Activated T-helper 2 cell treated with anti-CD3 and anti-CD28 coated beads, Interferon-gamma antibody, Interleukin-2, Interleukin-4, amounts not matched to agents 10 μg/mL and 5 μg/mL and 100 μg/mL, durations not matched to agents 14 hours and 24 hours and 36 hours (primary cell): ENCODE measurements around the gene AHR. TPM values are rescaled to one million over a fixed set of nuclear protein-coding genes. Genes with fewer than 3 reads are reported as not detected.

ENCODE experiments used
- DNase-seq: peaks from one replicate; pipeline ENCODE4 v3.0.0; 2021; ENCODE audit warnings: low spot score
- H3K27ac Mint-ChIP-seq: one replicate; pipeline ENCODE4 v1.8.0; 2021; ENCODE audit warnings: mixed read lengths
- H3K27me3 Mint-ChIP-seq: one replicate; pipeline ENCODE4 v1.8.0; 2021; ENCODE audit warnings: low read depth, mixed read lengths
- H3K36me3 Mint-ChIP-seq: one replicate; pipeline ENCODE4 v1.8.0; 2021; ENCODE audit warnings: low read depth, mixed read lengths
- H3K4me1 Mint-ChIP-seq: one replicate; pipeline ENCODE4 v1.8.0; 2021; ENCODE audit warnings: low read depth, mixed read lengths
- H3K4me3 Mint-ChIP-seq: one replicate; pipeline ENCODE4 v1.8.0; 2021; ENCODE audit warnings: low read depth, mild to moderate bottlenecking, moderate library complexity, mixed read lengths
- H3K9me3 Mint-ChIP-seq: one replicate; pipeline ENCODE4 v1.8.0; 2021; ENCODE audit warnings: mixed read lengths
- intact Hi-C: fragments of 100-400 bp; cut with micrococcal nuclease; formaldehyde crosslinking; loops from one replicate; pipeline ENCODE4 v1.15.1; 2023
- total RNA-seq: library from RNA; stranded (reverse); gene quantifications from 2 replicates; pipeline ENCODE4 v1.2.3, GENCODE V29; 2022

The AHR gene
- 34.3 and 37.2 TPM in 2 replicates for total RNA-seq

DNA sequence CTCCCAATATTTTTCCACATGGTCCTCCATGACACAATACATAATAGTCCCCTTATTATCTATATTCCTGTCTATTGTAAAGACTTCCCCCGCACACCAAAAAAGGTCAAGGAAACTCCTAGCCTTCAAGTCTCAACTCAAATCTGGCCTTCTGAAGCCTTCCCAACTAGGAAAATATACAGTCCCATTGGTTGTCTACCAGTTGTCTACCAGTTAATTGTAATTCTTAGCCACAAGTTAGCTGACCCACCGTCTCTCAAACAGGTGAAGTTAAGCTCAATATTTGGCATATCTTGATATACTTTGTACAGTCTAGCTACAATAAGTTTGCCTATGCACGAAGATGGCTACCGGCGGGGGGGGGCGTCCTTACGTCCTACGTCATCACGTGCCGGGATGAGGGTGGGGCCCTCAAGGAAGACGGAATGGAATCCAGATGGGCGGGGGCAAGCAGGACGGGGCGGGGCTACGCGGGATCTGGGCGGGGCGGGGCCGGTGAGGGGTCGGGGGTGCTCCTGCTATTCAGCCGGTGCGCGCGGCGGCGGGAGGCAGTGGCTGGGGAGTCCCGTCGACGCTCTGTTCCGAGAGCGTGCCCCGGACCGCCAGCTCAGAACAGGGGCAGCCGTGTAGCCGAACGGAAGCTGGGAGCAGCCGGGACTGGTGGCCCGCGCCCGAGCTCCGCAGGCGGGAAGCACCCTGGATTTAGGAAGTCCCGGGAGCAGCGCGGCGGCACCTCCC is at the start of gene AHR:
TSS of gene AHR (plus strand) at position 551 of the 738 bp plus-strand sequence. CDS start 613 bp downstream, outside the sequence.
- DNase-seq: peak; percentile 67
- H3K36me3 Mint-ChIP-seq: peaks cover 17% of the 10 kb centered on the region
- peak within 1 kb of the TSS; percentile 96 for H3K4me3 Mint-ChIP-seq
- H3K9me3 Mint-ChIP-seq: peaks cover 14% of the 10 kb centered on the region
- peak within 1 kb of the TSS; percentile 95 for H3K27ac Mint-ChIP-seq
- intact Hi-C loops: loop anchor here (1.0 to 5.0 kb wide), 8 partner anchors 23 to 651 kb away; partner anchors contain the start of genes ANKMY2 and BZW2
- H3K4me1 Mint-ChIP-seq: peaks cover 23% of the 10 kb centered on the region
- peaks cover 2% of the 10 kb centered on the region for H3K27me3 Mint-ChIP-seq

DNA sequence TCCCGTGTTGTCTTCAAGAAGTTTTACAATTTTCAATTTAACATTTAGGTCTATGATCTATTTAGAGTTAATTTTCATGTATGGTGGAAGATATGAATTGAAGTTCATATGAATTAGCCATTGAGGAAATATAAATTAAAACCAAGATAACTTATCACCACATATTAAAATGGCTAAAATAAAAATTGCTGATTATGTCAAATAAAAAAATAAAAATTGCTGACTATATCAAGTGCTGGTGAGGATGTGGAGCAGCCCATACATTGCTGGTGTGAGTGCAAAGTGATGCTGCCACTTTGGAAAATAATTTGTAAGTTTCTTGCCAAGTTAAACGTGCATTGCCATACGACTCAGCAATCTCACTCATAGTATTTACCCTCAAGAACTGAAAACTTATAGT is 44.6 kb upstream of the AHR start:
- H3K27ac Mint-ChIP-seq: no peak overlapping the region

DNA sequence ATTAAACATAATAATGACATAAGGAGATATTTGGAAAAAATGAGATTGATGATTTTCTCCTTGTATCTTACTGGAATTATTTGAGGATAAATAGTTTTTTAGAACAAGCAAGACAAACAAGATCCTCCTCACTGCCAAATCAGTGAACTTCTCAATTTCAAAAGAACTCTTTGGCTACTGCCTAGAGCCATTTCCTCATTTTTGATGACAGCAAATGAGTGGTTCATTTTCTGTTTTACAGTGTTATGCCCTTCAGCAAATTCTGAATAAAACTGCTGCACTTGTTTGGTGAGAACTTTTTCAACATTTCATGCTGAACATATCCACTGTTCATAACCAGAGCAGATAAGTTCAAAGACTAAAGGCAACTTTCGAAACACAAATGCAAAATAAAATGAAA is 42.5 kb upstream of the AHR start:
- no peak for DNase-seq
- Mint-ChIP-seq H3K27ac (no peak overlapping the region), H3K9me3 (peaks cover 21% of the 10 kb centered on the region), H3K4me1 (peaks cover 15% of the 10 kb centered on the region), H3K36me3 (no peaks in the 10 kb centered on the region), H3K27me3 (no peaks in the 10 kb centered on the region), H3K4me3 (no peak overlapping the region)
- intact Hi-C loops: no loop called here

More for the DNA sequence above, 44.6 kb upstream of the AHR start:
- H3K36me3 Mint-ChIP-seq: no peaks in the 10 kb centered on the region
- H3K27me3 Mint-ChIP-seq: no peaks in the 10 kb centered on the region
- H3K4me1 Mint-ChIP-seq: peaks cover 10% of the 10 kb centered on the region
- no peak overlapping the region for H3K4me3 Mint-ChIP-seq
- peaks cover 25% of the 10 kb centered on the region for H3K9me3 Mint-ChIP-seq
- intact Hi-C loops: no loop called here
- no peak for DNase-seq

DNA sequence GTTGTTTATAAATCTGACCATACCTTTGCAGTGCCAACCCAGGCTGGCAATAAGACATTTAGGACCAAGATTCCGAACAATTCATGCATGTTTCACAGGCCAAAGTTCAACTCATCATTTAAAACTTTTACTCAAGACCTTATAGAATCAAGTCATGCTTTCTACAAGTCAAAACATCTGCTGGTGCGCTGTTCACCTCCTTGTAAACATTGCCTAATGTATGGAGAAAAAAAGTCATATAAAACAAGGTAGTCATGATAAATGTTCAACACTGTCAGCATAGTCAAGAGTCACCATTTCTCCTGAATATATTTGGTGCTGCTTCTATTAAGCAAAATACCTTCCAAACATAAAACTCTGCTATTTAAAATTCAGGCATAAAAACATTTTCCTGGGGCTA is 42.1 kb upstream of the AHR start:
- Mint-ChIP-seq H3K9me3 (peaks cover 19% of the 10 kb centered on the region), H3K4me3 (no peak overlapping the region), H3K4me1 (peaks cover 16% of the 10 kb centered on the region), H3K27me3 (no peaks in the 10 kb centered on the region), H3K27ac (no peak overlapping the region), H3K36me3 (no peaks in the 10 kb centered on the region)
- intact Hi-C loops: no loop called here
- no peak for DNase-seq

DNA sequence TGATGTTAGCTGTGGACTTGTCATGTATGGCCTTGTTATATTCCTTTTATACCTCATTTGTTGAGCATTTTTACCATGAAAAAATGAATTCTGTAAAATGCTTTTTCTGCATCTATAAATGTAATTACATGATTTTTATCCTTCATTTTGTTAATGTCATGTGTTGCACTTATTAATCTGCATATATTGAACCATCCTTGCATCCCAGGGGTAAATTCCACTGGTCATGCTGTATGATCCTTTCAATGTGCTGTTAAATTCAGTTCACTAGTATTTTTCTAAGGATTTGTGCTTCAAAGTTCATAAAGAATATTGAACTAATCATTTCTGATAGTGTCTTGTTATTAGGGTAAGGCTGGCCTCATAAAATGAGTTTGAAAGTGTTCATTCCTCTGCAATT is 31.9 kb upstream of the AHR start:
- no peak for DNase-seq
- peaks cover 48% of the 10 kb centered on the region for H3K36me3 Mint-ChIP-seq
- H3K4me3 Mint-ChIP-seq: no peak overlapping the region
- H3K27me3 Mint-ChIP-seq: no peaks in the 10 kb centered on the region
- H3K9me3 Mint-ChIP-seq: peaks cover 72% of the 10 kb centered on the region
- intact Hi-C loops: no loop called here
- no peak overlapping the region for H3K27ac Mint-ChIP-seq
- H3K4me1 Mint-ChIP-seq: peaks cover 6% of the 10 kb centered on the region

DNA sequence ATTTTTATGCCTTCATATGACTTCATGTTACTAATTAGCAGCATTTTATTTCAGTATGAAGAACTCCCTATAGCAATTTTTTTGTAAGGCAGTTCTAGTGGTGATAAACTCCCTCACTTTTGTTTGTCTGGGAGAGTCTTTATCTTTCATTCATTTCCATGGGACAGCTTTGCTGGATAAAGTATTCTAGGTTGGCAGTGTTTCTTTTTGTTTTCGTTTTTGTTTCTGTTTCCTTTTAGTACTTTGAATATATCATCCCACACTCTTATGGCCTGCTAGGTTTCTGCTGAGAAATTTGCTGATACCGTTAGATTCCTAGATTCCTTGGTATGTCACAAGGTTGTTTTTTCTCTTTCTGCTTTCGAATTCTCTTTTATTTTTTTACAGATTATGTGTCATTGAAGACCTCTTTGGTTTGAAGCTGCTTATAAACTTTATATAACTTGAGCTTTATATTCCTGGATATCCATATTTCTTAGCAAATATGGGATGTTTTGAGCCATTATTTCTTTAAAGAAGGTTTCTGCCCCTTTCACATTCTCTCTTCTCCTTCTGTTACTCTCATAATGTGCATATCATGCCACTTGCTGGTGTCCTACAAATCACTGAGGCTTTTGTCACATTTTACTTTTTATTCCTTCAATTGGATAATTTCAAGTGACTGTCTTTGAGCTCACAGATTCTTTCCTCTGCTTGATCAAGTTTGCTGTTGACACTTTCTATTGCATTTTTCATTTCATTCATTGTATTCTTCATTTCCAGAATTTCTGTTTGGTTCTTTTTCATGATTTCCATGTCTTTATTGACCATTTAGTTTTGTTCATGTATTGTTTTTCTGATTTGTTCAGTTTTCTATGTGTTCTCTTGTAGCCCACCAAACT is 28.9 kb upstream of the AHR start:
- no peaks in the 10 kb centered on the region for H3K27me3 Mint-ChIP-seq
- peaks cover 5% of the 10 kb centered on the region for H3K4me1 Mint-ChIP-seq
- peaks cover 47% of the 10 kb centered on the region for H3K36me3 Mint-ChIP-seq
- H3K4me3 Mint-ChIP-seq: no peak overlapping the region
- H3K9me3 Mint-ChIP-seq: peaks cover 80% of the 10 kb centered on the region
- H3K27ac Mint-ChIP-seq: no peak overlapping the region
- DNase-seq: no peak
- intact Hi-C loops: no loop called here

DNA sequence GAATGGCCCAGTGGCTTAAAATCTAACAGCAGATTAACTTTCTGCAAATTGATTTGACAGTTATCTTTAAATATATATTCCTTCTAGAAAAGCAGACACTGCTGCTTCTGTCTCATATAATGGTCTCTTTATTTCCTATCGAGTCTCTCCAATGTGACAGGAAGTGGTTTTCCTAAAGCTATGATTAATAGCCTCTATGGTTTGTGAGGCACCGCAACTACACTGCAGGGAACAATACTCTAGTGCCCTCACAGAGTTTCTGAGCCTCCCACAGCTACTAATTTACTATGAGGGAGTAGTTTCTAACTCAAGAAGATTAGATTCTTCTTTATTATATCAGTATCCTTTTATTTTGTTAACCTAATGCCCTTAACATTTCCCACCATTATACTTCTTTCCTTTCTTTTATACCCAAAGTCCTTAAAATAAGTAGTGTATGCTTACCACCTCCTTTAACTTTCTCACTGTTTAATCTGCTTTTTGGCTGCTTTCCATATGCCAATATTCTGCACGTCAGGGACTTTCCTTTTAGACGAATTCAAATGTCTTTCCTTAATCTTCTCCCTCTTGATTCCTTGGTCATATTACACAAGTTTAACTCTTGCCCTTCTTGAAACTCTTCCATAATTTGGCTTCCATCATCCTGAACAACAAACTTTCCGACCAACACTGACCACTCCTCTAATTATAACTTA is 23.8 kb upstream of the AHR start:
- H3K4me3 Mint-ChIP-seq: no peak overlapping the region
- H3K36me3 Mint-ChIP-seq: peaks cover 20% of the 10 kb centered on the region
- DNase-seq: no peak
- H3K9me3 Mint-ChIP-seq: peaks cover 43% of the 10 kb centered on the region
- H3K4me1 Mint-ChIP-seq: peaks cover 13% of the 10 kb centered on the region
- intact Hi-C loops: loop anchor here (1.0 to 2.0 kb wide), 2 partner anchors 13 to 24 kb away; partner anchors contain the start of gene AHR
- no peak overlapping the region for H3K27ac Mint-ChIP-seq
- H3K27me3 Mint-ChIP-seq: no peaks in the 10 kb centered on the region

DNA sequence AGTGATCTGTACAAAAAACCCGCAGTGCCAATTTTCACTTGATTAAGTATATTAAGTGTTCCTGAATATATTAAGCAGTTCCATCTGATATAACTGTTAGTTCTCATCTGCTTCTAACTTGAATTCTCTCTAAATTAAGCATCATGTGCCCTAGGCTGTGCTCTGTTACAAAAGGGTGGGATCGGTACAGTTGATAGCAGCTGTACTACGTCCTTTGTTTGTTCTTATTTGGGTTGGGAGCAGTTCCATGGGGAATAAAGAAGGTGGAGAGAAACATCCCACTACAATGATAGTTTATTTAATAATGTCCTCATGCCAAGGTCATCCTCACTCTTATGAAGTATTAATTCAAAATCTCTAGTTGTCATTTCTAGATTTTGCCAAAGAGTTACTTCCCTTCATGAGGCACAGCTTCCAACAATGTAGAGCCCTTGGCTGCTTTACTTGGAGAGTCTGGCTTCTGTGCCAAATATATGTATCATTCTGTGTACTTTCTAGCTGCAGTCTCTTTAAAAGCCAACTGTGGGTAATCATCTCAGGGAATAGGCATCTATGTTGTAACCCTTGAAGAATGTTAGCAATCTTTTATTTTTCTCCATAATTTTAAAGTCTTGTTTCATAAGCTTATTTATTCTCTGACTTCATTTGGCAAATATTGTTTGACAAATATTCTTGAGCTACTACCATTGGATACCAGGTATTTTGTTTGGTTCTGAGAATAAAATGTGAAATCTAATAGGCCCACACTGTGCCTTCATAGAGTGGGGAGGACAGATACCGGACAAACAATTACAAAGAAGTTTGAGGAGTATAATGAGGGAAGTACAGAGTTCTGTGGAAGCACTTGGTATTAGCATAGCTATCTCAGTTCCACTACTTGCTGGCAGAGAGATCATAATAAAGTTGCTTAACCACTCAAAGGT is 22.4 kb upstream of the AHR start:
- peaks cover 13% of the 10 kb centered on the region for H3K36me3 Mint-ChIP-seq
- H3K9me3 Mint-ChIP-seq: peaks cover 36% of the 10 kb centered on the region
- intact Hi-C loops: loop anchor here (2.0 kb wide), 1 partner anchor 23 kb away; the partner anchor contains the start of gene AHR
- peaks cover 3% of the 10 kb centered on the region for H3K27me3 Mint-ChIP-seq
- no peak overlapping the region for H3K27ac Mint-ChIP-seq
- DNase-seq: no peak
- H3K4me3 Mint-ChIP-seq: no peak overlapping the region
- peaks cover 13% of the 10 kb centered on the region for H3K4me1 Mint-ChIP-seq

DNA sequence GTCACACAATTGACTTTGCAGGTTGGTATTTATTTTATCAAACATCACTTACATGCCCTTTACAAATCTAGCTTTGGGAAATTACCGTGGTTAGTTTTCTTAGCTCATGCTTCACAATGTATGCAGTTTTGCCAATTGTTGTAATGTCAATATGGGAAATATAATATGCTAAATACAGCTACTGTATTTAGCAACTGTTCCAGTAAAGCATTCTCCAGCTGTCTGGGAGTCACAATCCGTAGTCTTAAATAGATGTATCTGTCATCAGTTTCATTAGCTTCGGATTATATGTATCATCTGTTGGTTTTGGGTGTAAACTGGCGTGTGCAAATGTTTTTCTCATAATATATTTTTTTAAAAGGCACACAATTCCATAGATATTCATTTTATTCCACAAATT is 19.4 kb upstream of the AHR start:
- peaks cover 4% of the 10 kb centered on the region for H3K27me3 Mint-ChIP-seq
- DNase-seq: no peak
- peaks cover 3% of the 10 kb centered on the region for H3K36me3 Mint-ChIP-seq
- peaks cover 23% of the 10 kb centered on the region for H3K9me3 Mint-ChIP-seq
- intact Hi-C loops: no loop called here
- no peak overlapping the region for H3K27ac Mint-ChIP-seq
- no peak overlapping the region for H3K4me3 Mint-ChIP-seq
- peaks cover 10% of the 10 kb centered on the region for H3K4me1 Mint-ChIP-seq

DNA sequence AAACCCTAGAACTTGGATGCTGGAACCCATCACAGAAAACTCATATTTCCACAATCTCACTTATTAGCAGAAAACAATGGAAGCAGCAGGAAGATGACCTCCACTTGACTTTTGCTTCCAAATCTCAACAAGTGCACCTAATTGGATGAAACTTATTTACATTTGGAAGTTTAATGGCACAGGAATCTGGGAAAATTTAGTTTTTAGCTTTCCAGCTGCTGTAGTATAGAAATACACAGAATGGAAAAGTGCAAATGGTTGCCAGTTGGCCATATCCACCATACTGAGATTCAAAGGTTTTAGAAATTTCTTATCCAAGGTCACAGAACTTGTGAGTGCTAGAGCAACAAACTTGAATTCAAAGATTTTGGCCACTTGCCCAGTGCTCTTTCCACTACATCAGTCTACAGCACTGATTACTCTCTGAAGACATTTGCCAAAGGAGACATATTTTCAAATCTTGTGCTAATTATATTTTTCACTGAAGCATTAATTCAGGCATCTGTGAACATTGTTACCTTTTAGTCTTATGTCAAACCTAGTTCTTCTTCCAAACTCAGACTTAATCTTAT is 9.3 kb upstream of the AHR start:
- peaks cover 4% of the 10 kb centered on the region for H3K36me3 Mint-ChIP-seq
- no peak overlapping the region for H3K4me3 Mint-ChIP-seq
- H3K27me3 Mint-ChIP-seq: peaks cover 8% of the 10 kb centered on the region
- no peak for DNase-seq
- H3K9me3 Mint-ChIP-seq: no peaks in the 10 kb centered on the region
- no peak overlapping the region for H3K27ac Mint-ChIP-seq
- peaks cover 2% of the 10 kb centered on the region for H3K4me1 Mint-ChIP-seq
- intact Hi-C loops: no loop called here

DNA sequence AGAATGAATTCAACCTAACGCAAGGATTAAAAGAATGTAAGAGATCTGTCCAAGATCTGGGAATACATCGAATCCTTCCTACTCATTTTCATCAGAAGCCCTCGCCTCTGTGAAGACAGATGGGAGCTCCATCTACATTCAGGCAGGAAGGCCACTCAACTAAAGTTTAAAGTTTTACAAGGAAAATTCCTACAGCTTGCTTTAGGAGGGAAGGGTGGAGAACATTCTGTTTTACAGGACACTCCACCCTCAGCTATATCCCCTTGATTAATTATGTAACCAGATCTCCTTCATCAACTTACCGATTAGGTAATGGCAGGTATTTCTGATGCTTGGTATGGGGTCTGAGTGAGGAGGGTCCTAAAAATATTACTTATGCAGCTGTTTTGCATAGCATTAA is 5.6 kb upstream of the AHR start:
- Mint-ChIP-seq H3K36me3 (peaks cover 10% of the 10 kb centered on the region), H3K4me1 (peaks cover 13% of the 10 kb centered on the region), H3K4me3 (no peak overlapping the region), H3K9me3 (peaks cover 10% of the 10 kb centered on the region), H3K27ac (no peak overlapping the region), H3K27me3 (peaks cover 4% of the 10 kb centered on the region)
- no peak for DNase-seq
- intact Hi-C loops: no loop called here
